ENCODE results near the gene SPACA9.

Gene SPACA9

DNA sequence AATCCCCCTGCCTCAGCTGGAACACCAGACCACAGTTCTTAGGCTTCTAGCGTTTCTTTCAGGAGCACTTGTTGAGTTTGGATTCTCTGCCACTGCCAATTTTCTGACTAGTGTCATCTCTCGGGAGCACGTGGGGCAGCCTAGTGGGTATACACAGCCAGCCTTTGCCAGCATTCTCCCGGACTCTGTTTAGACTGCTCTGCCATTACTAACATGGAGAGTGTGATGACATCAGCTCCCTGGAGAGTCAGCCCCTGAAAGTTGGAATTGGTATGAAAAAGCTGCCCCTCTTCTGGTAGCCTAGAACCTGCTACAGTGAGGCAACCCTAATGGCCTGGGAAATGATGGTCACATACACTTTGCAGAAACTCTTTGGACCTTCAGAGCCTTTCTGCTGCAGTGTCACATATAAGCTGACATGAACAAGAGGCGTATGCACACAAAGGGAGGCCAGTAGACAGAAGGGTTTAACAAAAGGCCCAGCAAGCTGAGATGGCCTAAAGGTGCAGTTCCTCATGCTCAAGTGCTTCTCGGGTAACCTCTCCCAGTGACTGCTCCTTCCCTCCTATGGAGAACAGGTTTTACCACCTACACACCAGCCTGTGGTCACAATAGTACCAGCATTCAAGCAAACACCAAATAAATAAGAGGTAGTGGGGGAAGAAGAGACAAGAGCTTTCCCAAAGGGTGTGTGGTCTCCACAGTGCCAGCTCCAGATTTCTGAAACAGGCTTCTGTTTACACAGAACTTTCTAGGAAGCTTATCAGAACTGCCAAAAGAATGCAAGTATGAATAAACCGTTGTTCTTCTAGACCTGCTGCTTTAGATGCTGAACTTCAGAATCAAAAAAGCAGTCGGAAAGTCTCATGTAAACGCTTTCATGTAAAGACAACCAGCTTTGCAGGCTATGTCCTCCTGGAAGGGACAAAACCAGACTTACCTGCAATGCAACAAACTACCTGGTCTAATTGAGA is 16.5 kb downstream of the SPACA9 start:
- DNase-seq, result no peak

DNA sequence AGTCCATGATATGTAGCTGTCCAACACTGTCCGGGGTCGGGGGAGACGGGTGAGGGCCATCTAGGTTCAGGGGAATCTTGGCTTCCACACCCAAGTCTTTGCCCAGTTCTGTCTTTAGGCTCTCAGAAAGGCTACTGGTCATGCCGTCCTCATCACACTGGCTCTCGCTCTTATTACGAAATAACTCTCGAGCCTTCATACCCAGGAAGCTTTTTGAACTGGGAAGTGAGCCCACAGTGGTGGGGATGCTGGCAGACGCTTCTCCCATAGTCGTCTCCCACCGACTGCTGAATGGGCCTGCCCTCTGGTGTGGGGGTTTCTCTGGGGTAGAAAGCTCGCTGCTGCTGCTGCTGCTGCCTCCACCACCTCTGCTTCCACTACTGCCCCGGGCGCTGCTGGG is 17.6 kb downstream of the SPACA9 start:
- no peak for DNase-seq

DNA sequence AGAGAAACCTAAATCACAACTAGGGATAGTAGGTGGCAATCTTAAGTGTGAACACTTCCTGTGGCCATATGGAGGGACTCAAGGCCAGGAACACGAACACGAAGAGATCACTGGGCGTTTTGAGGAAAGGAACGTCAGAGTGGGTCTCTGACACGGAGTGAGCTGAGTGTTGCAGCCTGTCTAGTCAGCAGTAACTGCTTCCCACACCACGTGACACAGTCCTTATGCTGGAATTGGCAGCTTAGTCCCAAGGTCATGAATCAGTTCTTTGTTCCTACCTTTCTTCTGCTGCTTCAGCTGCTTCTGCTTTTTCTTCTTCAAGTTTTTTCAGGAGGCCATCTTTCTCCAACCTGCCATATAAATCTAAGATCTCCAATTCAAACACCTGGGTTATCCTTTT is 18.2 kb downstream of the SPACA9 start:
- DNase-seq, result no peak

DNA sequence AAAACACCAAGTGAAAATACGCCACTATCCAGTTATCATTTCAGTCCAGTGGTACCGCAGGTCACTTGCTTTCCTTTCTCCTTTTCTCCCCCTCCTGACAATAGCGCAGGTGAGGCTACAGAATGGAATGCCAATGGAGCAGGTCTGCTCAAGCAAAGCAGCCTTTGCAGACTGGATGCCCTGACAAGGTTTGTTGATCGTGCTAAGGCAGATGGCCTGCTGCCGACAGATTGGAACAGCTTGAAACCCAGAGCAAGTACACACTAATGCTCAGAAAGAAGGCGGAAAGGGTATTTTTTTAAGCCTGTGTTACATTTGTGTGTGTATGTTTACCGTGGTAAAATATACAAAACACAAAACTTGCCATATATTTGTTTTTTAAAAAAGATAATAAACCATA is 19.4 kb downstream of the SPACA9 start:
- DNase-seq, result no peak

DNA sequence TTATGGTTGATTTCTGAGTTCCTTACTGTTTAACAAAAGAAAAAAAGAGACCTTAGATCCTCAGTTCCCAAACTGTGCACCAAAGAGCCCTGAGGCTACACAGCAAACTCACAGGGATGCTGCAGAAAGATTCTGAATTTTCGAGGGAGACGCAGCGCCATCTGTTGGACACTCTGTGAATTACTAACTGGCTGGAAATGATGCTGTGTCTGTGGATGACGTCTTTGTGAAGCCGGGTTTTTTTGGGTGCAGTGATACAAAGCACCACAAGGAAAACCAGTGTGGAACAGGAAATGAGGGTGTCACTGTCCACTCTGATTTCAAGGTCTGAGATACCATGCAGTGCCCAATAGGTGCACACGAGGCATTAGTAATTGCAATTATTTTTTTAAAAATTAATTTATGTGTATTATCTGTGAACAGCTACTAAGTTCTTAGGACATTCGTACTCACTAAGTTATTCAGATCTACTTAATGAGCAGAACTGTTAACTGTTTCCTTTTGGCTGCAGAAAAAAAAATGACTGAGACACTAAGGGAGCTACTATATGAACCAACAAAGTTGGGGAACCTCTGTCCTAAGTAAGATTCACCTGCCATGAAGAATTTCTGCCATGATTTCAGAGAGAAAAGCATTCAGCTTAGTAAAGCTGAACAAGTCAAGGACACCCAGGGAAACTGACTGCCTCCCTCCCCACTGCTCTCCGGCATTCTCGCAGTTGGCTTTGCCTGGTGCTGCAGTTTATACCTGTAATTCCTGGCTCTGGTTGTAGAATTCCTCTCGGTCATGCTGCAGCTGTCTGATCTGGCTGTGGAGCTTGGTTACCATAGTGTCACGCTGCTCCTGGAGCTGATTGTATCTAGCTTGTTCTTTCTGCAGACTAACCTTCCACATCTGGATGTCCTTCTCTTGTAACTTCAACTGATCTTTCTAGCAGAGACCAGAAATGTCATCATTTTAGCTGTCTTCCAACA is 23.4 kb downstream of the SPACA9 start:
- peak; percentile 64 for DNase-seq

DNA sequence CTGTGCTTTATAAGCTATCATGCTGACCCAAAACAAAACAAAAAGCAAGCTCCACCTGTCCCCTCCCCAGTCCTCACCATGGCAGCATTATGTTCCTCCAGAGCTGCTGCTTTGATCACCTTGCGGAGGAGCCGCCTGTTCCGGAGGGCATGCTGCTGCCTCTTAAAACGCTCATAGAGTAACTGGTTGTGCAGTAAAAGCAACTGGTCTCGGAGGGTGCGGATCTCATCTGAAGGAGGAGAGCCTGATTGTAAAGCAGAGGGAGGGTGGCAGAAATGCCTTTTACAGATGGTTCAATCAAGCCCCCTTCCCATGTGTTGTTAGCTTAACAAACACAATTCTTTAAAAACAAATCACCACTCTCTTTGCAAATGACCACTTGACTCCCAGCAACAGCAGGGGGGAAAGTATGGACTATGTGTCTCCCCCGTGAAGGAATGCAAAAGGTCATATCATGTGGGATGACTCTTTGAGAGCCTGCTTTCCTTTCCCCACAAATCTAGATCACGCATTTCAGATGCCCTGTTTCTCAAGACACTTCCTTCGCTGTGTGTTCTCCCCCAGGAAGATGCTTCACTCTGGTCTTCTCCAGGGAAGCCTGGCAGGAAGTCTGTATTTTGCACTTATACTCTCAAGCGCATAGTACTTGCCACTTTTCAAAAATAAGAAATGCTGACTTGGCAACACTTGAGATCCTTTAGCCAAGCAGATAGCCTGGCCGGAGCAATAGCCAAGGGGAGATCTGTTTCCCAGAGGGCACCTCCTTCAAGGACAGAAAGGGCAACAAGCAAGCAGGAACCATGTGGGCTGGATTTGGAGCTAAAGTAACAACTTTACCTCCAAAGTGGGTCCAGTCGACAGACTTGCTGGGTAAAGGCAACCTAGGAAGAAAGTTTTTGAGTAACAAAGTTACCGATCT is 25.1 kb downstream of the SPACA9 start:
- no peak for DNase-seq

DNA sequence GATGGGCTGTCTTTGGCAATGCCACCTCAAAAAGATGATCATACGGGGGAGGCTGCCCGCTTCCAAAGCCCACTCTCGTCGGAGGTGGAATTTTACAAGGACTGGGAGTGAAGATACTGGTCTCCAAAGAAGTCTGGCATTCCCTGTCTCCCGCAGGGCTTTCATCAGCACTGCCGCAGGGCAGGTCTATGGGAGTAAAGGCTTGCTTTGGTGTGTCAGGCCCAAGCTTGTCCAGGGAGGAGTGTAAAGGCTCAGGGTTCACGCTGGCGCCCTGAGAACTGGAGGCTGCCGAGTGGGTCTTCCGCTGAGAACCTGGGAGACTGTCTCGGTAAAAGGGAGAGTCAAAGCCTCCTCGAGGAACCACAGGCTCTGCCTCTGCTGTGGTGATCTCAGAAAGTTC is 27.0 kb downstream of the SPACA9 start:
- no peak for DNase-seq

DNA sequence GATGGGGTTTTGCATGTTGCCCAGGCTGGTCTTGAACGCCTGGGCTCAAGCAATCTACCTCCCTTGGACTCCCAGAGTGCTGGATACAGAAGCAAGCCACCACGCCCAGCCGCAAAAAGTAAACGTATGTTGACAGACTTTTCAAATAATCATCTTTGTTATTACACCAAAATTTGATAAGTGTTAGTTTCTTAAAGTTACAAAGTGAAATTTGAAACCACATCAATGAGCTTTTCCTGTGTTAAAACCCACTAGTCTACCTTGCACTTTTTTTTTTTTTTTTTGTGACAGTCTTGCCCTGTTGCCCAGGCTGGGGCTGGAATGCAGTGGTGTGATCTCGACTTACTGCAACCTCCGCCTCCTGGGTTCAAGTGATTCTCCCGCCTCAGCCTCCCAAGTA is 29.9 kb downstream of the SPACA9 start:
- no peak for DNase-seq

DNA sequence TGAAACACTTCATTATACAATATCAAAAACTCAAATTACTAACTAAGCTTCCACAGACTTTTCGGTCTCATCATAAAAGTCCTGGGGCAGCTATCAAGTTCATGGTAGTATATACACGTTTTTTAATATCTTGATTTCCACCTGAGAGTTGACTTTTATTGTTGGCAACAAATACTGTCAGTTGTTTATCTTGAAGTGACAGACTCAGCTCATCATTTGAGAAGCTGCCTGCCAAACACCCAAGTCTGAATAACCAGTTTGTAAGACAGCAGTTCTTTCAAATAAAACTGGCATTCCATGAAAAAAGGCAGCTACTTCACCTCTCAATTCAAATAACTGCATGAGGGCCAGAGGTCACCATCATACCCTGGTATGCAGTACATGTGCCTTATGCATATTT is 30.6 kb downstream of the SPACA9 start:
- DNase-seq, result no peak

DNA sequence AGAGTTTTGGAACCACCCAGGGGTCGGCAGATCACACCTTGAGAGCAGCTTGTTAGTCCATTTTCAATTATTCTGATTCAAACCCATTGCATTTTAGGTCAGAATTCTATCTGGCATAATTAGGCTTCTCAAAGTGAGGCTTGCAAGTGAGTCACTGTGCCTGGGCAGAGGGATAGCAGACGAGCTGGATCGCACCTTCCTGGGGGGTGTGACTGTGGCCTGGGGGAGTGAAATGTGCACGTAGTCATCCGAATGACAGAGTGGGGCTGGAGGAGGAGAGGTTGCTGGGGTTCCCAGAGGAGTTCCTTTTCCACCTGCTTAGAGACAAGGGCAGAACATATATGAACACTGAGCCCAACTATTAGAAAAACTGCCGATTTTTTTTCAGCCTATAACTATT is 31.7 kb downstream of the SPACA9 start:
- no peak for DNase-seq

DNA sequence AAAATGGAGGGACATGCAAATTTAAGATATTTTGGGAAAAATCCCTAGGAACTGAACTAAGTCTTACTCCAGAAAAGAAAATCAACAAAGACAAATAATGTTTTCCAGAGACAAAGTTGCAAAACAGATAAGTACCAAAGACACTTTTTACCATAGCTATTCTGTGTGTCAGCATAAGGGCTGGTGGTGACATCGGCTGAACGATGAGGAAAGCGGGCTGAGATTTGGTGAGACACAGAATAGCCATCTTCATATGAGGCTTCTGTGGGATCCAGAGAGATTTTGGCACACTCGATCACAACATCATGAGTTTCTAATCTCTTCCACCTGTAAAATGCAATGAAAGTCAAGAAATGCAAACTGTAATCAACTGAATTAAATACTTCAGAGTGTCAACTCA is 33.4 kb downstream of the SPACA9 start:
- no peak for DNase-seq

DNA sequence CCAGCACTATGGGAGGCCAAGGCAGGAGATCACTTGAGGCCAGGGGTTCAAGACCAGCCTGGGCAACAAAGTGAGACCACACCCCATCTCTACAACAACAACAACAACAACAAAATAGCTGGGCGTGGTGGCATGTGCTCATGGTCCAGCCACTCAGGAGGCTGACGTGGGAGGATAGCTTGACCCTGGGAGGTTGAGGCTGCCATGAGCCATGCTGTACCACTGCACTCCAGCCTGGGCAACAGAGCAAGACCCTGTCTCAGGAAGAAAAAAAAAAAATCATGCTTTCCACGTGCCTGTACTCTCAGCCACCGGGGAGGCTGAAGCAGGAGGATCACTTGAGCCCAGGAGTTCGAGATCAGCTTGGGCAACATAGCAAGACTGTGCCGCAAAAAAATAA is 36.2 kb downstream of the SPACA9 start:
- DNase-seq, result no peak

DNA sequence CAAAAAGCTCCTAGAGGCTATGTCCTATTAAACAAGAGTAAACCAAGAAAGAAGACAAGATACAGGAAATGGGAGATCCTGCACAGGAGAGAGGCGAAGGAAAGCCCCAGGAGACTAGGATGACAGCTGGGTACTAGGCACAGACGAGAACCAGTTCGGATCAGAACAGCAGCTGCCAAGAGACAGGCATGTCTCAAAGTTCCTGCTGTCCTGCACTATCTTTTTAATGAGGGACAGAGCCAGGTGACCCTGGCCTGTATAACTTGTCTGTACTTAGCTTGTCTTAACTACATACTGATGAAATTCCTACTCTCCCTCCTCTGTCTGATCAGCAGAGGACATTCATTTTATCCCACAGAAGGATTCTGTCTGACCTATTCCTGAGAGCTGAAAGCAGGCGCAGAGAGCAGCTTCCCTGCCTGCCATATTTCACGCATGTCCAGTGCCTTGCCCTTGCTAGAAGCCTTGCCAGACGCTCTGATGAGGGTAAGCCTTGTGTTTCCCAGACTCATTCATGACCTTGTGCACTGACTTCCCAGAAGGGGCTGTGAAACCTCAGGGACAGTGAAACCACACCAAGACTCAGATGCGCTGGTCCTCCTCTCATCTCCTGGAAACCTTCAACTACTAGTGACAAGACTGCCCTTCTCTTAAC is 41.0 kb downstream of the SPACA9 start:
- DNase-seq, result no peak

DNA sequence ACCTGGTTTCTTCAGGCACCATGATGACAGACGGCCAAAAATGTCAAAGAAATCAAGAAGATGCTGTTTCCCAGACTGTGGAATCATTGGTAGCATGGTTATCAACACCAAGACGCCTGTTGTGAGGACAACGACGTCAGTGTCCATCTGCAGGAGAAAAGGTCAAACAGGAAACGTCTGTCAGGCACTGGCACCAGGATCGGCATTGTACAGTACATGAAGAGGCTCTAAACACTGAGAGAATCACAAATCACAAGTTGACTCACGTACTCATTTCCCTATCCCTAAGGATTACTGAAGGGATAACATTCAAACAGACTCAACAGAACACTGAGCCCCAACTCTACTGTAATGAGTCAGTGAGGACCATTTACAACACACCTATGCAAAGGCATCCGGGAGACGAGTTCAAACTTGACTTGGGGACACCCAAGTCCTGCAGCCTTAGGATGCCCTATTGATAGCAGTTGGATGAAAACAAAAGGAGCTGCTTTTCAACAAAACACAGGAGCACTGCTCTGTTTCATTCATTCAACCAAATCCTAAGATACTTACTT is 44.7 kb downstream of the SPACA9 start:
- DNase-seq, result no peak

DNA sequence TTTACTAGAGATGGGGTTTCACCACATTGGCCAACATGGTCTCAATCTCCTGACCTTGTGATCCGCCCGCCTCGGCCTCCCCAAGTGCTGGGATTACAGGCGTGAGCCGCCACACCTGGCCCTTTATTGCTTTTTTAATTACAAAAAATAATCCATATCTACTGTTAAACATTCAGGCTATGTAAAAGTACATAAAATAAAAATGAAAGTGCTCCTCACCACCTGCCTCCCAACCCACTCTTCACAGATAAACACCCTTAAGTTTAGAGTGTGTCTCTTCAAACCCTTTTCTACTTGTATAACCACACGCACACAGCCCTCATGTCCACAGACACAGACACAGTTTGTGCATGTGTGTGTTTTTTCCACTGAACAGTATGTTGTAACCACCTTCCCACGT is 49.0 kb downstream of the SPACA9 start:
- no peak for DNase-seq

DNA sequence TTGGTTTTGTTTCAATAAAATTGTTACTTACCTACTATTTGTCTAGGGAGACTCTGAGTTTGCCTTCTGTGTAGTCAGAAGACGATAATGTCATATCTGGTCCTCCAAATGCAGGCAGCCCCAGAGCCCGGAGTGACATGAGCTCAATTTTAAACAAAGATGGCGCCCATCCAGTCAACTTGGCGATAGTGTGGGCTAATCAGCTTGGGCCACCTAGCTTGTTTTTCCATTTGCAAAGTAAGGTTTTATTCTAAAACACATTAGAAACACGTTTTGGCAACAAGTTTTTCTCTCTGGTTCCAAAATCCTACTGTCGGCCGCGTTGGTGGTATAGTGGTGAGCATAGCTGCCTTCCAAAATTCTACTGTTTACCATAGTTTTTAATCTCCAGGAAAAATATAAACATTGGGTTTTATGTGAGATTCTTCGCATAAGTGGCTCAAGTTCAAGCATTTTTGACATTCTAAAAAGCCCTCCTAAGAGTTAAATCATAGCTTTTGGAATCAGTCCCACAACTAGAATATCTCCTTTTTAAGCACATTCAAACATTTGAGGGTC is 52.6 kb downstream of the SPACA9 start:
- no peak for DNase-seq

DNA sequence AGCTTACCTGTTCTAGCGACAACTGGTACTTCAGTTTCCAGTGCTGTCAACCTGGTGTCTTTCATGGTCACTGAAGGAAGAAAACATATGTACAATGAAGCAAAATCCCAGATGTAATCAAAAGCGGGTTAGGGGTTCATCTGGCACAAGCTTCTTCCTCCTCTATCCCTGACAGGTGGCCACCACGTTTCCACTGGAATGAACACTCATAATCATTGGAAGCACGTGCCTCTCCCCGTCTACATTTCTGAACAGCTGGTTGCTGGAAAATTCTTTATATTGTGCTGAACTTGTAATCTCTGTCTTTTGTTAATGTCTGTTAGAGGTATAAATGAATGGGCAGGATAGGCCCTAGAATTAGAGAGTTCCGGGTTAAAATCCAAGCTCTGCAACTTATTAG is 56.3 kb downstream of the SPACA9 start:
- DNase-seq, result no peak

DNA sequence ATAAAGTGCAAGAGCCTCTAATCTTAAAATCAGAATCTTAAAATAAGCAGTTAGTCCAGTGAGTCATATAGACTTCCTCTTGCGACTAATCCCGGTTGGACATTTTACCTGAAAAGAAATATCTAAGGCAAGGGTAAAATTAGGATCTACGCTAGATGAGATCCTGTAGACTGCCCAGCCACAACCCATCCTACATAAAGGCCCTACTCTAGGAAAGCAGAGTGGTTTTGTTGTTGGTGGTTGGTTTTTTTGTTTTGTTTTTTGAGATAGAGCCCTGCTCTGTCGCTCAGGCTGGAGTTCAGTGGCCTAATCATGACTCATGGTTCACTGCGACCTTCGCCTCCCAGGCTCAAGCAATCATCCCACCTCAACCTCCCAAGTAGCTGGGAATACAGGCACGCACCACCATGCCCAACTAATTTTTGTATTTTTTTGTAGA is 58.8 kb downstream of the SPACA9 start:
- DNase-seq, result no peak

DNA sequence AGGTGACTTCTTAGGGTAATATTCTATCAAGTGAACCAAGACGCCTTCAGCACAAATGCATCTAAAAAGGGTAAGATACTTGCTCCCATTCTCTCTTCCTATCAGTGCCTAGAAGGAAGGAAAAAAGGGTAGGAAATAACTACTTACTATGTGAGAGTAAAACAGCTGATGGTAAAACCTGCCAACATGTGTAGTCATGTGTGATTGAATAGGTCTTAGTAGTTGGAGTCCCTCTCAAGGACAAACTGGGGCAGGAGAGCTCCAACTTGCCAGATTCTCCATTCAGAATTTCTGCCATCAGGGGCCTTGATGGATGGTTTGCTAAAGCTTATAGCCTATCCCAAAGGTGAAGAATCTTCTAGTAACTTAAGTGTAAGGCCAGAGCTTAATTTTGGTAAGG is 60.5 kb downstream of the SPACA9 start:
- DNase-seq, result no peak

All from activated T-cell treated with anti-CD3 and anti-CD28 coated beads for 4 hours (primary cell).